Cardiac muscle cell (in vitro differentiated cells and primary cell): ENCODE measurements around the gene CPED1. TPM values are rescaled to one million over a fixed set of nuclear protein-coding genes. Genes with fewer than 3 reads are reported as not detected.
"Not testable (repeated sequence)": the region's sequence is repeated elsewhere in the genome, so short reads cannot be mapped to it uniquely, and the experiment has no call there.

Source experiments
- DNase-seq, 2 donors: peaks; one replicate each; pipeline versions ENCODE4 v3.0.0 to v3.0.0-alpha.2; 2010 to 2017; ENCODE audit warnings: low read depth in 1 of 2, low spot score in 1 of 2
- H3K27ac ChIP-seq: fragments of 200-600 bp; sonication (generic); 2 replicates; pipeline ENCODE4 v1.5.1; 2016
- H3K27me3 ChIP-seq: fragments of 200-600 bp; sonication (generic); 2 replicates; pipeline ENCODE4 v1.6.0; 2016; ENCODE audit warnings: control low read depth
- H3K36me3 ChIP-seq: fragments of 200-600 bp; sonication (generic); 2 replicates; pipeline ENCODE4 v1.5.1; 2016; ENCODE audit warnings: control low read depth
- H3K4me1 ChIP-seq: fragments of 200-600 bp; sonication (generic); 2 replicates; pipeline ENCODE4 v1.8.1; 2017; ENCODE audit warnings: low read depth, mild to moderate bottlenecking, mixed run types
- H3K4me3 ChIP-seq: fragments of 200-600 bp; sonication (generic); 2 replicates; pipeline ENCODE4 v1.5.1; 2016; ENCODE audit warnings: mild to moderate bottlenecking
- H3K9me3 ChIP-seq: fragments of 200-600 bp; sonication (generic); 2 replicates; pipeline ENCODE4 v1.5.1; 2017; ENCODE audit warnings: low read depth, mild to moderate bottlenecking, control low read depth
- CTCF ChIP-seq: IDR thresholded peaks from 2 replicates; pipeline ENCODE4 v1.5.1; 2012; ENCODE audit warnings: low read depth, mild to moderate bottlenecking, low read length
- polyA plus RNA-seq: library from polyadenylated mRNA; unstranded; fragments of >200 nt; fragmentation: Nextera tagmentation; extraction: Ambion mirVana; gene quantifications from 2 replicates; pipeline ENCODE4 v1.2.1, GENCODE V29; 2016
- total RNA-seq: library from RNA; depleted of rRNA; stranded (reverse); fragments of >200 nt; gene quantifications from 2 replicates; pipeline ENCODE4 v1.2.3, GENCODE V29; 2016

The CPED1 gene
- total and polyA plus RNA-seq, 2 experiments from 2014 or later: 0.67 to 3.2 TPM

DNA sequence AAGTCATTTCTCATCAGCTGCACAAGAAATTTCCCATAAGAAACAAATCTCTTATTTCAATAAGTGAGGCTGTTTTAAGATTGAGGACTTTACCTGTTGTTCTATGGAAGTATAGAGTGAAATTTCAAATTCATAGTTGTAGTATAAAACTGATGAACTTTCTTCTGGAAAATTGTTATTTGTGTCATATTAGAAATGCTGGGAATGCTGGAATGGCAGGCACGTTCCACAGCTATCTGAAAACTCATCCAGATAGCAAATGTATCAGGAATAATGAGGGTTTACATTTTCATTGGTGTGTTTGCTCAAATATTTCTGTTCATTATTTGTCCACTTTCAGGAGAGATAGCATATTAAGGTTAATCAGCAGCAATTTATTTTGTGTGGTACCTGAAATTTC is 40.8 kb downstream of the CPED1 start:
- Histone ChIP-seq H3K9me3 (no peaks in the 10 kb centered on the region), H3K36me3 (no peaks in the 10 kb centered on the region), H3K4me3 (no peak overlapping the region), H3K4me1 (peaks cover 16% of the 10 kb centered on the region), H3K27me3 (no peaks in the 10 kb centered on the region), H3K27ac (no peak overlapping the region)
- no peak for TF ChIP-seq CTCF
- no peak for DNase-seq

GRCh38 chr7:121030308-121030707 is 41.8 kb downstream of the CPED1 start:
- no peak for TF ChIP-seq CTCF
- Histone ChIP-seq H3K27me3 (no peaks in the 10 kb centered on the region), H3K9me3 (no peaks in the 10 kb centered on the region), H3K4me3 (no peak overlapping the region), H3K36me3 (no peaks in the 10 kb centered on the region), H3K27ac (no peak overlapping the region), H3K4me1 (peaks cover 16% of the 10 kb centered on the region)
- DNase-seq: no peak

GRCh38 chr7:121032645-121033460 is 44.3 kb downstream of the CPED1 start:
- DNase-seq: no peak
- TF ChIP-seq CTCF: no peak
- H3K4me1 ChIP-seq: peaks cover 9% of the 10 kb centered on the region
- no peaks in the 10 kb centered on the region for H3K27me3 ChIP-seq
- no peak overlapping the region for H3K27ac ChIP-seq
- H3K9me3 ChIP-seq: no peaks in the 10 kb centered on the region
- no peak overlapping the region for H3K4me3 ChIP-seq
- no peaks in the 10 kb centered on the region for H3K36me3 ChIP-seq

- no peaks in the 10 kb centered on the region for H3K27me3 ChIP-seq
- no peak overlapping the region for H3K27ac ChIP-seq
- no peaks in the 10 kb centered on the region for H3K9me3 ChIP-seq
- DNase-seq: no peak
- no peaks in the 10 kb centered on the region for H3K36me3 ChIP-seq
- peaks cover 4% of the 10 kb centered on the region for H3K4me1 ChIP-seq
- TF ChIP-seq CTCF: no peak
- H3K4me3 ChIP-seq: no peak overlapping the region
These were observed 46.4 kb downstream of the CPED1 start for GRCh38 chr7:121034929-121035328.

GRCh38 chr7:121036776-121037175 is 48.3 kb downstream of the CPED1 start:
- H3K36me3 ChIP-seq, DNase-seq, H3K27ac ChIP-seq, H3K27me3 ChIP-seq, H3K4me3 ChIP-seq, H3K9me3 ChIP-seq, H3K4me1 ChIP-seq: not testable (repeated sequence)

DNA sequence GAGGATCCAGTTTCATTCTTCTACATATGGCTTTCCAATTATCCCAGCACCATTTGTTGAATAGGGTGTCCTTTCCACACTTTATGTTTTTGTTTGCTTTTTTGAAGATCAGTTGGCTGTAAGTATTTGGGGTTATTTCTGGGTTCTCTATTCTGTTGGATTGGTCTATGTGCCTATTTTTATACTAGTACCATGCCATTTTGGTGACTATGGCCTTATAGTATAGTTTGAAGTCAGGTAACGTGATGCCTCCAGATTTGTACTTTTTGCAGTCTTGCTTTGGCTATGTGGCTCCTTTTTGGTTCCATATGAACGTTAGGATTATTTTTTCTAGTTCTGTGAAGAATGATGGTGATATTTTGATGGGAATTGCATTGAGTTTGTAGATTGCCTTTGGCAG is 48.8 kb downstream of the CPED1 start:
- not testable (repeated sequence) for H3K27me3 ChIP-seq, H3K4me3 ChIP-seq, H3K4me1 ChIP-seq, DNase-seq, H3K9me3 ChIP-seq, H3K27ac ChIP-seq, H3K36me3 ChIP-seq
